ENCODE results near the gene OLFM1. TPM values are rescaled to one million over a fixed set of nuclear protein-coding genes. Genes with fewer than 3 reads are reported as not detected.

The OLFM1 gene
- total RNA-seq, 1 donor from 2014 or later: 2.8 TPM

GRCh38 chr9:135116371-135116770 is 28.9 kb downstream of the OLFM1 start:
- H3K27me3 Mint-ChIP-seq (ENCODE audit: low read depth): peaks cover 8% of the 10 kb centered on the region
- peaks cover 18% of the 10 kb centered on the region for H3K9me3 Mint-ChIP-seq (ENCODE audit: low read depth)
- H3K36me3 Mint-ChIP-seq (ENCODE audit: low read depth): no peaks in the 10 kb centered on the region
- DNase-seq (ENCODE audit: low spot score): peak; percentile 50
- no peak for TF ChIP-seq CTCF (IDR thresholded peaks at IDR 0.05)
- H3K4me1 Mint-ChIP-seq (ENCODE audit: low read depth): no peaks in the 10 kb centered on the region
- H3K4me3 Mint-ChIP-seq (ENCODE audit: unreplicated experiment): no peak overlapping the region
- H3K27ac Mint-ChIP-seq (ENCODE audit: unreplicated experiment): no peak overlapping the region

- peak; percentile 27 for DNase-seq (ENCODE audit: low spot score)
- Mint-ChIP-seq H3K4me1 (ENCODE audit: low read depth) (no peaks in the 10 kb centered on the region), H3K27ac (ENCODE audit: unreplicated experiment) (no peak overlapping the region), H3K9me3 (ENCODE audit: low read depth) (peaks cover 18% of the 10 kb centered on the region), H3K27me3 (ENCODE audit: low read depth) (peaks cover 7% of the 10 kb centered on the region), H3K36me3 (ENCODE audit: low read depth) (no peaks in the 10 kb centered on the region), H3K4me3 (ENCODE audit: unreplicated experiment) (no peak overlapping the region)
- no peak for TF ChIP-seq CTCF (IDR thresholded peaks at IDR 0.05)
These were observed 29.4 kb downstream of the OLFM1 start for GRCh38 chr9:135116881-135117280.

GRCh38 chr9:135117281-135117680 is 29.8 kb downstream of the OLFM1 start:
- Mint-ChIP-seq H3K36me3 (ENCODE audit: low read depth) (no peaks in the 10 kb centered on the region), H3K4me3 (ENCODE audit: unreplicated experiment) (no peak overlapping the region), H3K4me1 (ENCODE audit: low read depth) (no peaks in the 10 kb centered on the region), H3K27ac (ENCODE audit: unreplicated experiment) (no peak overlapping the region), H3K27me3 (ENCODE audit: low read depth) (peaks cover 9% of the 10 kb centered on the region), H3K9me3 (ENCODE audit: low read depth) (peaks cover 18% of the 10 kb centered on the region)
- peak; percentile 72 for DNase-seq (ENCODE audit: low spot score)
- no peak for TF ChIP-seq CTCF (IDR thresholded peaks at IDR 0.05)

GRCh38 chr9:135119496-135120064 is 32.1 kb downstream of the OLFM1 start:
- H3K27me3 Mint-ChIP-seq (ENCODE audit: low read depth): peaks cover 12% of the 10 kb centered on the region
- no peaks in the 10 kb centered on the region for H3K36me3 Mint-ChIP-seq (ENCODE audit: low read depth)
- H3K27ac Mint-ChIP-seq (ENCODE audit: unreplicated experiment): no peak overlapping the region
- H3K4me1 Mint-ChIP-seq (ENCODE audit: low read depth): no peaks in the 10 kb centered on the region
- peak; percentile 83 for DNase-seq (ENCODE audit: low spot score)
- peaks cover 18% of the 10 kb centered on the region for H3K9me3 Mint-ChIP-seq (ENCODE audit: low read depth)
- TF ChIP-seq CTCF (IDR thresholded peaks at IDR 0.05): no peak
- H3K4me3 Mint-ChIP-seq (ENCODE audit: unreplicated experiment): no peak overlapping the region

- TF ChIP-seq CTCF (IDR thresholded peaks at IDR 0.05): no peak
- Mint-ChIP-seq H3K4me1 (ENCODE audit: low read depth) (no peaks in the 10 kb centered on the region), H3K27ac (ENCODE audit: unreplicated experiment) (no peak overlapping the region), H3K9me3 (ENCODE audit: low read depth) (peaks cover 18% of the 10 kb centered on the region), H3K4me3 (ENCODE audit: unreplicated experiment) (no peak overlapping the region), H3K36me3 (ENCODE audit: low read depth) (no peaks in the 10 kb centered on the region), H3K27me3 (ENCODE audit: low read depth) (peaks cover 14% of the 10 kb centered on the region)
- DNase-seq (ENCODE audit: low spot score): peak; percentile 64
These were observed 32.8 kb downstream of the OLFM1 start for GRCh38 chr9:135120249-135120648.
